Fibroblast of gingiva (primary cell): ENCODE results near the gene CACNA1D.

ENCODE experiments used
- DNase-seq: peaks from one replicate; pipeline ENCODE4 v3.0.0-alpha.2; 2011; ENCODE audit warnings: low read depth

Gene CACNA1D

GRCh38 chr3:53807117-53807810, 312.9 kb downstream of the CACNA1D start:
- DNase-seq, result no peak

- DNase-seq, result no peak
Measured at GRCh38 chr3:53808496-53808895, 314.1 kb downstream of the CACNA1D start.

- DNase-seq, result no peak
Measured at GRCh38 chr3:53809267-53809666, 314.9 kb downstream of the CACNA1D start.

GRCh38 chr3:53809764-53810400, 315.5 kb downstream of the CACNA1D start:
- DNase-seq, result no peak

- no peak for DNase-seq
Measured at GRCh38 chr3:53811143-53811927, 316.9 kb downstream of the CACNA1D start.

- DNase-seq, result no peak
Measured at GRCh38 chr3:53812434-53812833, 318.0 kb downstream of the CACNA1D start.

GRCh38 chr3:53813229-53813628, 318.8 kb downstream of the CACNA1D start:
- no peak for DNase-seq

- no peak for DNase-seq
Measured at GRCh38 chr3:53813876-53814275, 319.5 kb downstream of the CACNA1D start.

GRCh38 chr3:53815067-53815466, 320.7 kb downstream of the CACNA1D start:
- no peak for DNase-seq

GRCh38 chr3:53815651-53816050, 321.2 kb downstream of the CACNA1D start:
- no peak for DNase-seq

- DNase-seq, result no peak
Measured at GRCh38 chr3:53816425-53816824, 322.0 kb downstream of the CACNA1D start.

- DNase-seq, result no peak
Measured at GRCh38 chr3:53817211-53817610, 322.8 kb downstream of the CACNA1D start.

- no peak for DNase-seq
Measured at GRCh38 chr3:53817809-53818208, 323.4 kb downstream of the CACNA1D start.

- DNase-seq, result no peak
Measured at GRCh38 chr3:53818221-53819162, 324.1 kb downstream of the CACNA1D start.

GRCh38 chr3:53819163-53819868, 324.9 kb downstream of the CACNA1D start:
- DNase-seq, result no peak

- DNase-seq, result no peak
Measured at GRCh38 chr3:53820084-53820483, 325.7 kb downstream of the CACNA1D start.

- DNase-seq, result no peak
Measured at GRCh38 chr3:53820756-53821580, 326.6 kb downstream of the CACNA1D start.

GRCh38 chr3:53821631-53822121, 327.3 kb downstream of the CACNA1D start:
- no peak for DNase-seq

- DNase-seq, result no peak
Measured at GRCh38 chr3:53822331-53822741, 327.9 kb downstream of the CACNA1D start.
